Smooth muscle cell (in vitro differentiated cells): ENCODE results near the gene PLPPR3. TPM values are rescaled to one million over a fixed set of nuclear protein-coding genes. Genes with fewer than 3 reads are reported as not detected.

Source experiments
- DNase-seq: peaks from one replicate; lab custom pipeline; 2025; ENCODE audit not compliant: unreplicated experiment; lab: John Stamatoyannopoulos, UW
- H2AFZ ChIP-seq: fragments of 200-600 bp; sonication (generic); 2 replicates; pipeline ENCODE4 v1.6.0; 2016; ENCODE audit warnings: antibody characterized with exemption, low read depth, mild to moderate bottlenecking
- H3F3A ChIP-seq: fragments of 200-600 bp; sonication (generic); 2 replicates; pipeline ENCODE4 v1.6.0; 2017; ENCODE audit warnings: antibody characterized with exemption, low read depth
- H3K27ac ChIP-seq: fragments of 200-600 bp; sonication (generic); 2 replicates; pipeline ENCODE4 v1.5.1; 2016; ENCODE audit warnings: low read depth, mild to moderate bottlenecking
- H3K27me3 ChIP-seq: fragments of 200-600 bp; sonication (generic); 2 replicates; pipeline ENCODE4 v1.6.1; 2016; ENCODE audit warnings: low read depth, mild to moderate bottlenecking
- H3K36me3 ChIP-seq: fragments of 200-600 bp; sonication (generic); 2 replicates; pipeline ENCODE4 v1.5.1; 2016; ENCODE audit warnings: low read depth
- H3K4me1 ChIP-seq: fragments of 200-600 bp; sonication (generic); 2 replicates; pipeline ENCODE4 v1.5.1; 2016; ENCODE audit warnings: low read depth
- H3K4me2 ChIP-seq: fragments of 200-600 bp; sonication (generic); 2 replicates; pipeline ENCODE4 v1.6.0; 2016; ENCODE audit warnings: mild to moderate bottlenecking
- H3K4me3 ChIP-seq: fragments of 200-600 bp; sonication (generic); 2 replicates; pipeline ENCODE4 v1.5.1; 2016; ENCODE audit warnings: mild to moderate bottlenecking
- H3K79me2 ChIP-seq: fragments of 200-600 bp; sonication (generic); 2 replicates; pipeline ENCODE4 v1.6.0; 2016; ENCODE audit warnings: low read depth, mild to moderate bottlenecking
- H3K9ac ChIP-seq: fragments of 200-600 bp; sonication (generic); 2 replicates; pipeline ENCODE4 v1.6.0; 2016; ENCODE audit warnings: low read depth
- H3K9me3 ChIP-seq: fragments of 200-600 bp; sonication (generic); replicated peaks from 2 replicates; pipeline ENCODE4 v1.5.1; 2016; ENCODE audit warnings: low read depth
- H4K20me1 ChIP-seq: fragments of 200-600 bp; sonication (generic); 2 replicates; pipeline ENCODE4 v1.6.0; 2016; ENCODE audit warnings: low read depth
- WGBS: methylation state at CpG from one replicate; pipeline ENCODE4 v1.1.7; 2016; ENCODE audit warnings: low lambda C conversion rate; 5-methylcytosine and 5-hydroxymethylcytosine counted together
- polyA plus RNA-seq: library from polyadenylated mRNA; unstranded; fragments of >200 nt; fragmentation: Nextera tagmentation; extraction: Ambion mirVana; gene quantifications from 2 replicates; pipeline ENCODE4 v1.2.1, GENCODE V29; 2016
- total RNA-seq: library from RNA; depleted of rRNA; stranded (reverse); fragments of >200 nt; gene quantifications from 2 replicates; pipeline ENCODE4 v1.2.3, GENCODE V29; 2014
- TF ChIP-seq, protein P1 (sequence below): fragments of 200-600 bp; sonication (generic); IDR thresholded peaks from 2 replicates; pipeline ENCODE4 v1.5.1; 2017; ENCODE audit warnings: borderline replicate concordance, mild to moderate bottlenecking, antibody characterized with exemption; ENCODE audit not compliant: insufficient read depth, poor library complexity, severe bottlenecking

The PLPPR3 gene
- total and polyA plus RNA-seq, 2 experiments from 2014 or later = 6.5 to 13.7 TPM

DNA sequence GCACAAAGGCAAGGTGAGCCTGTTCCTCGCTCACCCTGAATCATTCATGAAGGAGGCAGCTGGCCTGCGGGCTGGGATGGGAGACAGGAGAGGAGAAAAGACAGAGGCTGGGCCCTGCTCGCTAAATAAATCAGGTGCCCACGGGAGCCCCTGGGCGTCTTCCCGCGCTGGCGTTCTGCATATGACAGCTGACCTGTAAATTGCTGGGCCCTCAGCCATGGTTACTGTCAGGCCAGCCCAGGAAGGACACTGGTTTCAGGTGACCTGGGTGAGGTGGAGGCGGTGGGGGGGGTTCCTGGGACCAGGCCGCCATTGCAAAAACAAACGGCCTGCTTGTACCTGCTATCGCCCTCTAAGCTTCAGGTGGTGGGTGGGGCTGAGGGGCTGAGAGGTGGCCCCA is 27.9 kb downstream of the PLPPR3 start:
- Histone ChIP-seq H3K27me3 (no peaks in the 10 kb centered on the region), H3K4me1 (peaks cover 14% of the 10 kb centered on the region), H3K4me2 (no peak overlapping the region), H3K9me3 (no peaks in the 10 kb centered on the region), H3F3A (peaks cover under 1% of the 10 kb centered on the region), H2AFZ (no peak overlapping the region), H3K79me2 (peaks cover 10% of the 10 kb centered on the region), H3K9ac (no peak overlapping the region), H4K20me1 (peaks cover 10% of the 10 kb centered on the region), H3K27ac (no peak overlapping the region), H3K36me3 (no peaks in the 10 kb centered on the region), H3K4me3 (no peak overlapping the region)
- WGBS = 96% methylated on average over 12 of the region's 12 CpGs
- DNase-seq = no peak
- TF ChIP-seq, protein P1, sequence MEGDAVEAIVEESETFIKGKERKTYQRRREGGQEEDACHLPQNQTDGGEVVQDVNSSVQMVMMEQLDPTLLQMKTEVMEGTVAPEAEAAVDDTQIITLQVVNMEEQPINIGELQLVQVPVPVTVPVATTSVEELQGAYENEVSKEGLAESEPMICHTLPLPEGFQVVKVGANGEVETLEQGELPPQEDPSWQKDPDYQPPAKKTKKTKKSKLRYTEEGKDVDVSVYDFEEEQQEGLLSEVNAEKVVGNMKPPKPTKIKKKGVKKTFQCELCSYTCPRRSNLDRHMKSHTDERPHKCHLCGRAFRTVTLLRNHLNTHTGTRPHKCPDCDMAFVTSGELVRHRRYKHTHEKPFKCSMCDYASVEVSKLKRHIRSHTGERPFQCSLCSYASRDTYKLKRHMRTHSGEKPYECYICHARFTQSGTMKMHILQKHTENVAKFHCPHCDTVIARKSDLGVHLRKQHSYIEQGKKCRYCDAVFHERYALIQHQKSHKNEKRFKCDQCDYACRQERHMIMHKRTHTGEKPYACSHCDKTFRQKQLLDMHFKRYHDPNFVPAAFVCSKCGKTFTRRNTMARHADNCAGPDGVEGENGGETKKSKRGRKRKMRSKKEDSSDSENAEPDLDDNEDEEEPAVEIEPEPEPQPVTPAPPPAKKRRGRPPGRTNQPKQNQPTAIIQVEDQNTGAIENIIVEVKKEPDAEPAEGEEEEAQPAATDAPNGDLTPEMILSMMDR = no peak

DNA sequence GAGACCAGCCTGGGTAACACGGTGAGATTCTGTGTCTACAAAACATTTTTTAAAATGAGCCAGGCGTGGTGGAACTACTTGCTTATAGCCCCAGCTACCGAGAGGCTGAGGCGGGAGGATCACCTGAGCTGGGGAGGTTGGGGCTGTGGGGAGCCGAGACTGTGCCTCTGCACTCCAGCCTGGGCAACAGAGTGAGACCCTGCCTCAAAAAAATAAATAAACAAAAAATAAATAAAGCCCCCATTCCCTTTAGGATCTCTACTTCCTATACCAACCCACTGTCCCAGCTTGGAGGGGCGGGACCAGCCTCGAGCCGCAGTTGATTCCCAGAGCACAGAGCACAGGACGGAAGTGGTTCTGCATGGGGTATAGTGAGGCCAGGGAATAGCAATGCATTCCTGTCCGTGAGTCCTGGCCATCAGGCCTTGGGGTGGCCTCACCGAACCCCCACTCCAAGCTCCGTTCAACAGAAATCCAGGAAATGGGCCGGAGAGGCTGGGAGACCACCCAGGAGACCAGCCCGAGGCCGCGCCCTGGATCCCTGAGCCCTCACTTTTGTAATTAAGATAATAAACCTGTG is 29.4 kb downstream of the PLPPR3 start:
- Histone ChIP-seq H4K20me1 (no peaks in the 10 kb centered on the region), H3K27me3 (no peaks in the 10 kb centered on the region), H3K4me1 (peaks cover 18% of the 10 kb centered on the region), H3K36me3 (no peaks in the 10 kb centered on the region), H3K9me3 (no peaks in the 10 kb centered on the region), H2AFZ (no peak overlapping the region), H3K4me3 (no peak overlapping the region), H3K27ac (no peak overlapping the region), H3F3A (no peaks in the 10 kb centered on the region), H3K9ac (no peak overlapping the region), H3K79me2 (no peaks in the 10 kb centered on the region), H3K4me2 (no peak overlapping the region)
- TF ChIP-seq, protein P1 = no peak
- 77% methylated on average over 16 of the region's 16 CpGs for WGBS
- DNase-seq = no peak

- Histone ChIP-seq H3K9ac (no peak overlapping the region), H3K36me3 (no peaks in the 10 kb centered on the region), H4K20me1 (no peaks in the 10 kb centered on the region), H3K4me2 (no peak overlapping the region), H3K27ac (no peak overlapping the region), H2AFZ (no peak overlapping the region), H3K9me3 (no peaks in the 10 kb centered on the region), H3F3A (no peaks in the 10 kb centered on the region), H3K79me2 (no peaks in the 10 kb centered on the region), H3K27me3 (no peaks in the 10 kb centered on the region), H3K4me3 (no peak overlapping the region), H3K4me1 (peaks cover 18% of the 10 kb centered on the region)
- DNase-seq = no peak
- WGBS = 81% methylated on average over 2 of the region's 8 CpGs
- TF ChIP-seq, protein P1 = no peak
Measured at GRCh38 chr19:791567-792305, 30.0 kb downstream of the PLPPR3 start.
